ENCODE measurements around the gene ACSM2A. TPM values are rescaled to one million over a fixed set of nuclear protein-coding genes. Genes with fewer than 3 reads are reported as not detected.
"Not testable (repeated sequence)": the region's sequence is repeated elsewhere in the genome, so short reads cannot be mapped to it uniquely, and the experiment has no call there.

ACSM2A gene
- polyA plus RNA-seq, 3 donors: 62.8 to 102 (median 99.4) TPM

DNA sequence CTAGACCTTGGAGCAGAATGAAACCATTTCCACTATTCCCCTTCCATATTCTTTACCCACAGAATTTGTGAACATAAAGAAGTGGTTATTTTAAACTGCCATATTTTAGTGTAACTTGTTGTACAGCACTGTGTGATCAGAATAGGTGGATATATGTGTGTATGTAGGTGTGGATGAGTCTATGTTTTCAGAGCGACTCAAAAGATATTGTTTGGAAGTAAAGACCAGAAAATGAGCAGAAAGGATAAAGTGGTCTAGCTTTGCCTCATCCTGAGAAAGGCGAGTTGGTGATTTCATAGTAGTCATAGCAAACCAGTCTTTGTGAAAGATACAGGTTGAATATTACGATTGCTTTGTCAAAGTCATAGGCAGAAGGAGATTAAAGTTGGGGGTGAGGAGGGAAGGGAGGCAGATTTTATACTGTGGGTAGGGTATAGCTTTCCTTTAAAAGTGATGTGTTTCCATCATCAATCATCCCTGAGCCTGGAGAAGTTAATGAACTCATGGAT is 81.0 kb downstream of the ACSM2A start:
- DNase-seq: not testable (repeated sequence)

DNA sequence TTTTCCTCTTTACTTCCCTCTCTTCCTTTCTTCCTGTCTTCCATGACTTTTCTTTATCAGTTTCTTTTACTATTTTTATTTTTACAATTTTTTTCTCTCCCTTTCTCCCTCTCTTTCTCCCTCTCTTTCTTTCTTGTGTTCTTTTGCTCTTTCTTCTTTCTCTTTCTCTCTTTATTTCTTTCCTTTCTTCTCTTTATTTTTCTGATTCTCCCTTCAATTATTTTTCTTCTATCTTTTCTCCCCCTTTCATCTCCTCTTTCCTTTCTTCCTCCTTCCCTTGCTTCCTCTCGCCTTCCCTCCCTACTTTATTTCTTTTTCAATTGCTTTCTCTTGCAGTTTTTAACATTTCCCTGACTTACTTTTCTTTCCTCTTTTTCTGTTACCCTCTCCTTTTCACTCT is 85.3 kb downstream of the ACSM2A start:
- DNase-seq: not testable (repeated sequence)

Other genes starting within 250 kb of the ACSM2A start
- gene GP2, start 124.0 kb upstream of the ACSM2A start, polyA plus RNA-seq (ENCODE audit: insufficient read length in 3 of 3): 1 to 10 TPM; 1.3 to 7.9 (median 6.7) TPM
- 100 to 1,000 TPM in 2 of 3 donors, 10 to 100 TPM in 1; 99.8 to 156 (median 152) TPM for gene UMOD, start 98.8 kb upstream of the ACSM2A start, polyA plus RNA-seq (ENCODE audit: insufficient read length in 3 of 3)
- under 1 TPM in 2 of 3 donors, not detected in 1; 0.11 to 0.19 TPM for gene PDILT, start 46.8 kb upstream of the ACSM2A start, polyA plus RNA-seq (ENCODE audit: insufficient read length in 3 of 3)
- gene ACSM5, start 42.0 kb upstream of the ACSM2A start, polyA plus RNA-seq (ENCODE audit: insufficient read length in 3 of 3): 1 to 10 TPM; 4.9 to 6.4 (median 5.2) TPM
- gene ACSM2B, start 124.8 kb downstream of the ACSM2A start, polyA plus RNA-seq (ENCODE audit: insufficient read length in 3 of 3): 10 to 100 TPM; 62.8 to 79.7 (median 70.7) TPM
- 1 to 10 TPM; 1.7 to 3.5 (median 2.0) TPM for gene ACSM1, start 246.2 kb downstream of the ACSM2A start, polyA plus RNA-seq (ENCODE audit: insufficient read length in 3 of 3)